Colonic mucosa (tissue), 4 donors: Measurements from ENCODE around the gene CORO2A. TPM values are rescaled to one million over a fixed set of nuclear protein-coding genes. Genes with fewer than 3 reads are reported as not detected.

Experiments
- DNase-seq: peaks from one replicate; pipeline ENCODE4 v3.0.0-alpha.2; 2020
- H3K27ac ChIP-seq: fragments of 200-600 bp; one replicate; pipeline ENCODE4 v1.8.0; 2021
- H3K27me3 ChIP-seq: fragments of 200-600 bp; one replicate; pipeline ENCODE4 v1.8.0; 2021
- H3K36me3 ChIP-seq: fragments of 200-600 bp; one replicate; pipeline ENCODE4 v1.8.0; 2021
- H3K4me1 ChIP-seq: fragments of 200-600 bp; one replicate; pipeline ENCODE4 v1.8.0; 2021; ENCODE audit warnings: mild to moderate bottlenecking
- H3K4me3 ChIP-seq: fragments of 200-600 bp; one replicate; pipeline ENCODE4 v1.8.0; 2021
- H3K9ac ChIP-seq, 2 donors: one replicate each; pipeline ENCODE4 v1.7.0; 2013; ENCODE audit warnings: control low read depth in 2 of 2, low read depth in 2 of 2, low read length in 2 of 2
- H3K9me3 ChIP-seq: fragments of 200-600 bp; one replicate; pipeline ENCODE4 v1.8.0; 2021
- CTCF ChIP-seq: fragments of 200-600 bp; IDR thresholded peaks from one replicate; pipeline ENCODE4 v1.8.0; 2022; ENCODE audit warnings: antibody characterized with exemption, mild to moderate bottlenecking
- intact Hi-C: fragments of 100-400 bp; cut with DNase I; formaldehyde crosslinking; loops from one replicate; pipeline ENCODE4 v1.14.1; 2022
- total RNA-seq, 2 donors: library from RNA; stranded (reverse); fragmentation: NEBNext Ultra II Directional in 1 of 2; extraction: Animal tissue kit (Norgen Biotek cat#: 25700) in 1 of 2; gene quantifications; one replicate each; pipeline ENCODE4 v1.2.1, GENCODE V29; 2021
- donor health status: healthy.
- donor health status: DM: no; HTN: no; CAD: no.
- donor health status: DM: no; HTN: no; CAD: no.

The CORO2A gene
- total RNA-seq, 2 donors from 2014 or later: 53.8 to 68.1 TPM

GRCh38 chr9:98215271-98215670 lies 22.8 kb upstream of the CORO2A start:
- H3K27ac ChIP-seq: no peak overlapping the region

GRCh38 chr9:98214811-98215210 lies 22.4 kb upstream of the CORO2A start:
- H3K36me3 ChIP-seq: peaks cover 3% of the 10 kb centered on the region
- no peak overlapping the region for H3K27ac ChIP-seq
- intact Hi-C loops: no loop called here
- H3K4me1 ChIP-seq: no peaks in the 10 kb centered on the region
- no peak overlapping the region for H3K9ac ChIP-seq
- no peak for TF ChIP-seq CTCF
- no peak overlapping the region for H3K4me3 ChIP-seq
- no peaks in the 10 kb centered on the region for H3K27me3 ChIP-seq
- no peak for DNase-seq
- H3K9me3 ChIP-seq: no peaks in the 10 kb centered on the region

More at GRCh38 chr9:98215271-98215670, 22.8 kb upstream of the CORO2A start:
- H3K36me3 ChIP-seq: peaks cover 5% of the 10 kb centered on the region
- H3K27me3 ChIP-seq: no peaks in the 10 kb centered on the region
- H3K9me3 ChIP-seq: no peaks in the 10 kb centered on the region
- no peak for TF ChIP-seq CTCF
- intact Hi-C loops: no loop called here
- no peak for DNase-seq
- H3K9ac ChIP-seq: no peak overlapping the region
- no peak overlapping the region for H3K4me3 ChIP-seq
- no peaks in the 10 kb centered on the region for H3K4me1 ChIP-seq

GRCh38 chr9:98211260-98211659 lies 18.8 kb upstream of the CORO2A start:
- intact Hi-C loops: no loop called here
- Histone ChIP-seq H3K4me3 (no peak overlapping the region), H3K9me3 (no peaks in the 10 kb centered on the region), H3K9ac (no peak overlapping the region), H3K27ac (no peak overlapping the region), H3K27me3 (no peaks in the 10 kb centered on the region), H3K36me3 (peaks cover 3% of the 10 kb centered on the region), H3K4me1 (no peaks in the 10 kb centered on the region)
- TF ChIP-seq CTCF: no peak
- peak; percentile 40 for DNase-seq

GRCh38 chr9:98210435-98210834 lies 18.0 kb upstream of the CORO2A start:
- Histone ChIP-seq H3K27me3 (no peaks in the 10 kb centered on the region), H3K36me3 (peaks cover 3% of the 10 kb centered on the region), H3K4me3 (no peak overlapping the region), H3K9ac (peak overlapping the region in 1 of 2 donors; percentile 15), H3K4me1 (no peaks in the 10 kb centered on the region), H3K27ac (no peak overlapping the region), H3K9me3 (no peaks in the 10 kb centered on the region)
- TF ChIP-seq CTCF: no peak
- DNase-seq: no peak
- intact Hi-C loops: no loop called here

- no peak for DNase-seq
- no peak overlapping the region for H3K27ac ChIP-seq
- intact Hi-C loops: no loop called here
- H3K9ac ChIP-seq: no peak overlapping the region
- no peak overlapping the region for H3K4me3 ChIP-seq
- no peaks in the 10 kb centered on the region for H3K4me1 ChIP-seq
- H3K36me3 ChIP-seq: peaks cover 3% of the 10 kb centered on the region
- no peak for TF ChIP-seq CTCF
- no peaks in the 10 kb centered on the region for H3K9me3 ChIP-seq
- no peaks in the 10 kb centered on the region for H3K27me3 ChIP-seq
Measured at GRCh38 chr9:98209530-98209929, 17.1 kb upstream of the CORO2A start.

- no peak for DNase-seq
- H3K9ac ChIP-seq: no peak overlapping the region
- no peaks in the 10 kb centered on the region for H3K4me1 ChIP-seq
- no peaks in the 10 kb centered on the region for H3K9me3 ChIP-seq
- peaks cover 3% of the 10 kb centered on the region for H3K36me3 ChIP-seq
- no peak overlapping the region for H3K4me3 ChIP-seq
- intact Hi-C loops: no loop called here
- no peaks in the 10 kb centered on the region for H3K27me3 ChIP-seq
- H3K27ac ChIP-seq: no peak overlapping the region
- no peak for TF ChIP-seq CTCF
Measured at GRCh38 chr9:98208635-98209034, 16.2 kb upstream of the CORO2A start.
